Right renal cortex interstitium (tissue), 3 donors: ENCODE results near the gene ALPG. TPM values are rescaled to one million over a fixed set of nuclear protein-coding genes. Genes with fewer than 3 reads are reported as not detected.

ENCODE experiments used
- DNase-seq, 3 donors: peaks; one replicate each; pipeline ENCODE4 v3.0.0-alpha.2; 2013; ENCODE audit warnings: low read depth in 3 of 3, low spot score in 2 of 3
- polyA plus RNA-seq, 3 donors: library from polyadenylated mRNA; unstranded; fragments of 120-200 nt; gene quantifications; one replicate each; pipeline ENCODE4 v1.2.1, GENCODE V29; 2013; ENCODE audit not compliant: insufficient read length in 3 of 3

Gene ALPG
- polyA plus RNA-seq, 3 donors = not detected

DNA sequence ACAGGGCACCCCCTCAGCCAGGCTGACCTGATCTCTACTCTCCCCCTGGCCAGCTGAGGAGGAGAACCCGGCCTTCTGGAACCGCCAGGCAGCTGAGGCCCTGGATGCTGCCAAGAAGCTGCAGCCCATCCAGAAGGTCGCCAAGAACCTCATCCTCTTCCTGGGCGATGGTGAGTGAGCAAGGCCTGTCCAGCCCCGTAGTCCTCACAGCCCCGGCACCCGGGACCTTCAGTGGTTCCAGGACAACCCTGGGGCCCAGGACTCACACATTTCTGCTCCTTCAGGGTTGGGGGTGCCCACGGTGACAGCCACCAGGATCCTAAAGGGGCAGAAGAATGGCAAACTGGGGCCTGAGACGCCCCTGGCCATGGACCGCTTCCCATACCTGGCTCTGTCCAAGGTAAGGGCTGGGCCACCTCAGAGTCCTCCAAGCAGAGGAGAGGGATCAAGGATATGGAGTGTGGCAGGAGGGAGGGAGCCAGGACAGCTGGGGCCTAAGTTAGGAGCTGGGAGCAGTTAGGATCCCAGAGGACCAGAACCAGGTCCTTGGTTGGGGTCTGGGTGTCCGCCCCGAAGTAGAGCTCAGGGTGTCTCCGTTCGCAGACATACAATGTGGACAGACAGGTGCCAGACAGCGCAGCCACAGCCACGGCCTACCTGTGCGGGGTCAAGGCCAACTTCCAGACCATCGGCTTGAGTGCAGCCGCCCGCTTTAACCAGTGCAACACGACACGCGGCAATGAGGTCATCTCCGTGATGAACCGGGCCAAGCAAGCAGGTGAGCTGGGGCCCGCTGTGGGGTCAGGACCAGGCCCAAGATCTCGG, 49.9 kb downstream of the ALPG start:
- DNase-seq = no peak

DNA sequence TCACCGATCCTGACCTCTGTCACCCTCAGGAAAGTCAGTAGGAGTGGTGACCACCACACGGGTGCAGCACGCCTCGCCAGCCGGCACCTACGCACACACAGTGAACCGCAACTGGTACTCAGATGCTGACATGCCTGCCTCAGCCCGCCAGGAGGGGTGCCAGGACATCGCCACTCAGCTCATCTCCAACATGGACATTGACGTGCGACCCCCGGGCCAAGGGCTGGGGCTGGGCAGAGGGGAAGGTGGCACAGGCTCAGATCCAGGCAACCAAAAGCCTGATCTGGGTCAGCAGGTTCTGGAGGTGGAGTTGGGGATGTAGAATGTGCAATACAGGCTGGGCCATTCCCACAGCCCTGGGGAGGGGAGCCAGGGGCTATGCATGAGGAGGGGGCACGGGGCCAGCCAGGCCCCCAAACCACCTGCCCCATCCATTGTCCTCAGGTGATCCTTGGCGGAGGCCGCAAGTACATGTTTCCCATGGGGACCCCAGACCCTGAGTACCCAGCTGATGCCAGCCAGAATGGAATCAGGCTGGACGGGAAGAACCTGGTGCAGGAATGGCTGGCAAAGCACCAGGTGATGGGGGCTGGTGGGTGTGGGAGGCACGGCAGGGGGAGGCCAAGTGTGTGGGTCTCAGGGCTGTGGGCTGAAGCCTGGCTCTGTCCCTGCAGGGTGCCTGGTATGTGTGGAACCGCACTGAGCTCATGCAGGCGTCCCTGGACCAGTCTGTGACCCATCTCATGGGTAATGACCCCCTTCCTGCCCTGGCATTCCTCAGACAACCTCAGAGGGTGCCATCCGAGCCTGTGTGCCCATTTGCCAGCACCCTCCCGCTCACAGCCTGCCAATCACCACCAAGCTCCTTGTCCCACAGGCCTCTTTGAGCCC, 50.7 kb downstream of the ALPG start:
- DNase-seq = no peak

DNA sequence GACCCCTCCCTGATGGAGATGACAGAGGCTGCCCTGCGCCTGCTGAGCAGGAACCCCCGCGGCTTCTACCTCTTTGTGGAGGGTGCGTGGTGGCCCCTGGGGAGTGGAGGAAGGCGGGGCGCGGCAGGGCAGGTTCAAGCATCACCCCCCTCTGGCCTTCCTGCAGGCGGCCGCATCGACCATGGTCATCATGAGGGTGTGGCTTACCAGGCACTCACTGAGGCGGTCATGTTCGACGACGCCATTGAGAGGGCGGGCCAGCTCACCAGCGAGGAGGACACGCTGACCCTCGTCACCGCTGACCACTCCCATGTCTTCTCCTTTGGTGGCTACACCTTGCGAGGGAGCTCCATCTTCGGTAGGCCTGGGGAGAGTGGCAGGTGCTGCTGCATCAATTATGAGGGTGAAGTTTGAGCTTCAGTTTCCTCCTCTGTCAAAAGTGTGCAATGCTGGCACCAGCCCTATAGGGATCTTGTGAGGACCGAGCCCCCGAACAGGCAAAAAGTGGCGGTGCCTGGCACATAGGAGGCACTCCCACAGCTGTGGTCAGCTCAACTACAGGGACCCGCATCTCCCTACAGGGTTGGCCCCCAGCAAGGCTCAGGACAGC, 51.5 kb downstream of the ALPG start:
- DNase-seq = no peak

DNA sequence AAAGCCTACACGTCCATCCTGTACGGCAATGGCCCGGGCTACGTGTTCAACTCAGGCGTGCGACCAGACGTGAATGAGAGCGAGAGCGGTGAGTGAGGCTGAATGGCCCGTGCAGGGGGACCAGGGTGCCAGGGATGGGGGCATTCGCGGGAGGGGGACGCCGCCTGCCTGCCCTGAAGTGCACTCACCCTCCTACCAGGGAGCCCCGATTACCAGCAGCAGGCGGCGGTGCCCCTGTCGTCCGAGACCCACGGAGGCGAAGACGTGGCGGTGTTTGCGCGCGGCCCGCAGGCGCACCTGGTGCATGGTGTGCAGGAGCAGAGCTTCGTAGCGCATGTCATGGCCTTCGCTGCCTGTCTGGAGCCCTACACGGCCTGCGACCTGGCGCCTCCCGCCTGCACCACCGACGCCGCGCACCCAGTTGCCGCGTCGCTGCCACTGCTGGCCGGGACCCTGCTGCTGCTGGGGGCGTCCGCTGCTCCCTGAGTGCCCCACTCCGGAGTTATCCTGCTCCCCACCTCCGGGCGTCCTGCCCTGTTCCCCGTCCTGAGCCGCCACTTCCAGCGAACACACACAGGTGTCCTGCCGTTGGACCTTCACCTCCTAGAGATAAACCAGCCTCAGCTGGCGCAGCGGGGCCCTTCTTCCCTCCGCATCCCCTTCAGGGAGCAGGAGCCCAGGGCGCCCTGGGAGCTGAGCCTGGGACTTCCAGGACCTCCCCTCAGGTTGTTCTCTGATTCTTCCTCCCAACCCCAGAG, 52.2 kb downstream of the ALPG start:
- DNase-seq = no peak

DNA sequence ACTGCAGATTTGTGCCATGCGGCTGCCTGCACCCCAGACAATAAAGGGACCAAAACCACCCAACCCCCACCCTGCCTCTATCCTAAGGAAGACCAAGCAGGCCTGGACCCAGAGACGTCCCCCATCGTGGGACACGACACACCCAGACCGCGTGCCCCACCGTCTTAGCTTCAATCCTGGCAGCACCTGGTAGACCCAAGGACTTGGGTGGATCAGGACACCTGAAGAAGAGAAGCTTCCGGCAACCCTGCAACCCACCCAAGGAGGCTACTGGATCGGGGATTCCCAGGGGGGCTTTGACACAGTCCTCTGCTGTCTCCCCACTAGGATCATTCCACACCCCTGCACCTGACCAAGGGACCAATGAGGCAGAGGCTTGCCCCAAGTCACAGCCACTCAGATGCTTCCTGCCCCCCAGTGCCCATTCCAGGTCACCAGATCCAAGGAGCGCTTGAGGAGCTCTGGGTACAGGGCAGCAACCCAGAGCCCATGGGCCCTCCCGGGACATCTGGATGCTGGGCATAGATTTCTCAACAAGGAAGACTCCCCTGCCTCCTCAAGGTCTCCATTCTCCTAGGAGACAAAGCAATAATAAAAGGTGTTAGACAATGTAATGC, 52.9 kb downstream of the ALPG start:
- no peak for DNase-seq

DNA sequence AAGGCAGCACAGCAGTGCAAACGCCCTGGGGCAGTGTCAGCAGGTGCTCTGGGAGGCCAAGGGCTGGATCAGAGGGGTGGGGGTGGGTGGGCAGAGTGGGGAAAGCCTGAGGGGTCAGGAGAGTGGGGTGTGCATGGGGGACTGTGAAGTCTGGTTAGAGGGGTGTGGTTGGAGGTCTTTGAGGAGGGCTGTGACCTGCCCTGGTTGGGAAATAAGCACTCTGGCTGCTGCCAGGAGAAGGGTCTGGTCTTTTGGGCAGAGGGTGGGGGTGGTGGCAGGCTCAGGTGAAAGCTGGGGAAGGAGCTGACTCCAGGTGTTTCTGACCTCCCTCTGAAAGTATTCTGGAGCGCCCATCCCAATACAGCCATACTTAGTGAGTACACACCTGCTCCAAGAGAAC, 53.5 kb downstream of the ALPG start:
- DNase-seq = no peak

Other genes with a start within 250 kb of the ALPG start
- gene ALPP, start 28.1 kb upstream of the ALPG start, polyA plus RNA-seq = under 1 TPM in 1 of 3 donors, not detected in 2; 0.06 TPM
- gene ALPI, start 49.3 kb downstream of the ALPG start, polyA plus RNA-seq = under 1 TPM in 2 of 3 donors, not detected in 1; 0.10 to 0.14 TPM
- 10 to 100 TPM in 1 of 3 donors, 1 to 10 TPM in 2; 7.8 to 13.7 (median 8.6) TPM for gene ECEL1, start 81.0 kb downstream of the ALPG start, polyA plus RNA-seq
- not detected for gene PRSS56, start 113.5 kb downstream of the ALPG start, polyA plus RNA-seq
- gene CHRND, start 119.3 kb downstream of the ALPG start, polyA plus RNA-seq = under 1 TPM; 0.40 to 0.74 (median 0.59) TPM
- gene CHRNG, start 132.8 kb downstream of the ALPG start, polyA plus RNA-seq = 1 to 10 TPM in 1 of 3 donors, under 1 TPM in 2; 0.55 to 1.1 (median 0.74) TPM
- 10 to 100 TPM; 12.3 to 14.7 (median 14.2) TPM for gene TIGD1, start 143.7 kb downstream of the ALPG start, polyA plus RNA-seq
- gene EIF4E2, start 143.8 kb downstream of the ALPG start, polyA plus RNA-seq = 100 to 1,000 TPM; 106 to 118 (median 112) TPM
- 10 to 100 TPM; 55.8 to 90.4 (median 85.6) TPM for gene EFHD1, start 226.8 kb downstream of the ALPG start, polyA plus RNA-seq